Stimulated activated CD8-positive, alpha-beta memory T cell treated with anti-CD3 and anti-CD28 coated beads, Interleukin-12 subunit alpha, Interleukin-12 subunit beta, amount 100 ng/mL, for 1 hour (primary cell): Measurements from ENCODE around the gene MVD.

Experiments used
- DNase-seq: peaks from one replicate; pipeline ENCODE4 v3.0.0-alpha.2; 2020; ENCODE audit warnings: low read depth

Gene MVD

GRCh38 chr16:88697116-88697830, 34.4 kb upstream of the MVD start:
- no peak for DNase-seq

- DNase-seq = no peak
Measured at GRCh38 chr16:88696441-88696840, 33.5 kb upstream of the MVD start.

- DNase-seq = no peak
Measured at GRCh38 chr16:88695753-88696152, 32.9 kb upstream of the MVD start.

- DNase-seq = no peak
Measured at GRCh38 chr16:88695218-88695617, 32.3 kb upstream of the MVD start.

GRCh38 chr16:88694221-88695087, 31.6 kb upstream of the MVD start:
- DNase-seq = no peak

GRCh38 chr16:88693420-88694177, 30.7 kb upstream of the MVD start:
- DNase-seq = no peak

- no peak for DNase-seq
Measured at GRCh38 chr16:88692861-88693260, 30.0 kb upstream of the MVD start.

GRCh38 chr16:88691924-88692560, 29.2 kb upstream of the MVD start:
- DNase-seq = no peak

- no peak for DNase-seq
Measured at GRCh38 chr16:88691129-88691813, 28.4 kb upstream of the MVD start.

GRCh38 chr16:88690341-88691128, 27.6 kb upstream of the MVD start:
- DNase-seq = no peak

GRCh38 chr16:88688013-88688778, 25.3 kb upstream of the MVD start:
- DNase-seq = no peak

GRCh38 chr16:88687676-88688012, 24.8 kb upstream of the MVD start:
- DNase-seq = no peak

GRCh38 chr16:88687254-88687576, 24.3 kb upstream of the MVD start:
- DNase-seq = no peak

GRCh38 chr16:88686439-88687253, 23.8 kb upstream of the MVD start, which contains the start of gene SNAI3:
Gene SNAI3, minus strand, starts transcription at chr16:88686507. Its CDS starts 101 bp downstream, at chr16:88686406.
- DNase-seq = peak; percentile 69

GRCh38 chr16:88686062-88686438, 23.2 kb upstream of the MVD start:
- no peak for DNase-seq

- peak; percentile 55 for DNase-seq
Measured at GRCh38 chr16:88685156-88686061, 22.5 kb upstream of the MVD start.

- DNase-seq = no peak
Measured at GRCh38 chr16:88684569-88685155, 21.8 kb upstream of the MVD start.
